Skeletal muscle tissue (tissue), 4 donors: Measurements from ENCODE around the gene TCHH. TPM values are rescaled to one million over a fixed set of nuclear protein-coding genes. Genes with fewer than 3 reads are reported as not detected.
"Not testable (repeated sequence)": the region's sequence is repeated elsewhere in the genome, so short reads cannot be mapped to it uniquely, and the experiment has no call there.

Source experiments
- H3K27ac ChIP-seq: one replicate; pipeline ENCODE4 v1.7.0; 2013; ENCODE audit warnings: mild to moderate bottlenecking, low read depth, low read length, inconsistent platforms
- H3K27me3 ChIP-seq, 3 donors: one replicate each; pipeline ENCODE4 v1.7.0; 2013; ENCODE audit warnings: low read length in 3 of 3; ENCODE audit not compliant: control insufficient read depth in 3 of 3, insufficient read depth in 3 of 3
- H3K36me3 ChIP-seq, 3 donors: one replicate each; pipeline ENCODE4 v1.7.0; 2013; ENCODE audit warnings: low read length in 3 of 3; ENCODE audit not compliant: control insufficient read depth in 3 of 3, insufficient read depth in 3 of 3
- H3K4me1 ChIP-seq, 3 donors: one replicate each; pipeline ENCODE4 v1.7.0; 2013; ENCODE audit warnings: low read length in 3 of 3, mild to moderate bottlenecking in 3 of 3; ENCODE audit not compliant: control insufficient read depth in 3 of 3, insufficient read depth in 3 of 3
- H3K4me3 ChIP-seq, 3 donors: one replicate each; pipeline ENCODE4 v1.7.0; 2013; ENCODE audit warnings: low read length in 3 of 3
- H3K9ac ChIP-seq, 3 donors: one replicate each; pipeline ENCODE4 v1.7.0; 2013; ENCODE audit warnings: low read length in 3 of 3, mild to moderate bottlenecking in 3 of 3, moderate library complexity in 2 of 3, low read depth in 1 of 3
- H3K9me3 ChIP-seq, 3 donors: one replicate each; pipeline ENCODE4 v1.7.0; 2013; ENCODE audit warnings: low read length in 3 of 3; ENCODE audit not compliant: control insufficient read depth in 3 of 3
- total RNA-seq: library from RNA; depleted of rRNA; stranded (reverse); fragments of >200 nt; gene quantifications from one replicate; pipeline ENCODE4 v1.2.3, GENCODE V29; 2014
- donor health status: Osteomylitis.

TCHH gene
- total RNA-seq, 1 donor from 2014 or later = not detected

DNA sequence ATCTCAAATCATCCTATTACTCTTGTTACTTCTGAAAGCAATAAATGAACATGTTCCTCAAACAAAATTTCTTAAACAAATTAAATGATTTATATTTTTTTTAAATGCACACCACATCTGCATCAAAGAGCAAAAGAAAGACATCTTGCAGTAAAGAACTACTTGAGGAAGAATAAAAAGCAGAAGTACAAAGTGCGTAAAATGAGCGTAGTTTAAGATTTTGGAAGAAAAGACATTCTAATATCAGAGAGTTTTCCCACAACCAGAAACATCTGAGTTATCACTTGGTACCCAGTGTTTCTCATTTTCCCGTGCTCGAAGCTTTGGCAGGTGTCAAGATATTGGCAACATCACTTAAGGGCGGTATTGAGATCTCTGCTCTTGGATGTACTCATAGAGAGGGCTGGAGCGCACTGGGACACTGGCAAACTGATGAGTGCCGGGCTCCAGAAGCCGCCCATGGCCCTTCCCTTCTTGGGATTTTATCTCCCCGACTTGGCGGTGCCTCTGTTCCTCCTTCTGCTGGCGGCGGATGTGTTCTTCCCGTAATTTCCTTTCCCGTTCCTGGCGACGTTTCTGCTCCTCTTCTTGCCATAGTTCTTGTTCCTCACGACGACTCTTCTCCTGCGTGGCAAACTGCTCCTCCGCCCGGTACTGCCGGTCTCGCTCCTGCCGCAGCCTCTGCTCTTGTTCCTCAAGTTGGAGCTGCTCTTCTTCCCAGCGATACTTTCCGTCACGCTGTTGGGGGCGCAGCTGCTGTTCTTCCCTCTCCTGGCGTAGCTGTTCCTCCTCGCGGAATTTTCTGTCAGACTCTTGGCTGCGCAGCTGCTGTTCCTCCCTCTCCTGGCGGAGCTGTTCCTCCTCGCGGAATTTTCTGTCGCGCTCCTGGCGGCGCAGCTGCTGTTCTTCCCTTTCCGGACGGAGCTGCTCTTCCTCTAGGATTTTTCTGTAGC lies 7.9 kb downstream of the TCHH start:
- H3K9me3 ChIP-seq = peaks cover 0 to 4% (median 3%) of the 10 kb centered on the region in 3 donors
- H3K27me3 ChIP-seq = peaks cover 58 to 73% (median 63%) of the 10 kb centered on the region in 3 donors
- peaks cover 22 to 28% (median 27%) of the 10 kb centered on the region in 3 donors for H3K4me1 ChIP-seq
- H3K36me3 ChIP-seq = no peaks in the 10 kb centered on the region
- H3K4me3 ChIP-seq = peak overlapping the region in 1 of 3 donors; percentile 43
- no peak overlapping the region for H3K27ac ChIP-seq
- H3K9ac ChIP-seq = no peak overlapping the region

DNA sequence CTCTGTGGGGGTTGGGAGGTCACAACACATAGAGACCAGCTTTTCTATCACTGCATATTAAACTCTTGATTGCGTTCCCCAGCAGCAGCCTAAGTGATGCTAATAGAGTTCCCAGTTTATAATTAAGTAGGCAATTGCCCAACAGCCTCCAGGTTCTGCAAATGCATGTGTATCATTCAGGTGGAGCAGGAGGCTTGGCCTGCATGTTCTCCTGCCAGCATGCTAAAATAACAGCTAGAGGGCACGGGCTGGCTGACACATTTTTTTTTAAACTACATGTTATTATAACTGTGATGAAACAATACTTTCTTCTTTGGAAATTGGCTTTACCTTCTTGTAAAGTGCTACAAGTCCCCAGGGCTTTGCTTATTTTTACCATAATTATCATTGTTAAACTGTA lies 10.4 kb downstream of the TCHH start:
- Histone ChIP-seq H3K4me3 (no peak overlapping the region), H3K9me3 (peaks cover 0 to 4% (median 3%) of the 10 kb centered on the region in 3 donors), H3K27ac (no peak overlapping the region), H3K36me3 (no peaks in the 10 kb centered on the region), H3K27me3 (peaks cover 42 to 63% (median 45%) of the 10 kb centered on the region in 3 donors), H3K9ac (no peak overlapping the region), H3K4me1 (peaks cover 4 to 7% (median 5%) of the 10 kb centered on the region in 3 donors)

DNA sequence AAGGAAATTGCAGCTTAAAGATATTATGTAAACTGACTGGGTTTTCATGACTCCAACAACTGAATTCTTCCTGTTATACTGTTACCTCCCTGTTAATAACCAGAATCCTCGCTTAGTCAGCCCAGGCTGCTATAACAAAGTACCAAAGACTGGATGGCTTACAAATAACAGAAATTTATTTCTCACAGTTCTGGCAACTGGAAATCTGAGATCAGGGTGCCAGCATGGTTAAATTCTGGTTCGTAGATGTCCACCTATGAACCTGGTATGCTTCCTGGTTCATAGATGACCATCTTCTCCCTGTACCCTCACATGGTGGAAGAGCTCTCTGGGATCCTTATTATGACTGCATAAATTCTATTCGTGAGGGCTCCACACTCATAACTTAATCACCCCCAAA lies 18.3 kb downstream of the TCHH start:
- H3K9me3 ChIP-seq = peaks cover 0 to 9% (median 2%) of the 10 kb centered on the region in 3 donors
- H3K27me3 ChIP-seq = peaks cover 0 to 10% (median 6%) of the 10 kb centered on the region in 3 donors
- H3K4me3 ChIP-seq = no peak overlapping the region
- no peak overlapping the region for H3K27ac ChIP-seq
- no peaks in the 10 kb centered on the region for H3K4me1 ChIP-seq
- no peaks in the 10 kb centered on the region for H3K36me3 ChIP-seq
- no peak overlapping the region for H3K9ac ChIP-seq

DNA sequence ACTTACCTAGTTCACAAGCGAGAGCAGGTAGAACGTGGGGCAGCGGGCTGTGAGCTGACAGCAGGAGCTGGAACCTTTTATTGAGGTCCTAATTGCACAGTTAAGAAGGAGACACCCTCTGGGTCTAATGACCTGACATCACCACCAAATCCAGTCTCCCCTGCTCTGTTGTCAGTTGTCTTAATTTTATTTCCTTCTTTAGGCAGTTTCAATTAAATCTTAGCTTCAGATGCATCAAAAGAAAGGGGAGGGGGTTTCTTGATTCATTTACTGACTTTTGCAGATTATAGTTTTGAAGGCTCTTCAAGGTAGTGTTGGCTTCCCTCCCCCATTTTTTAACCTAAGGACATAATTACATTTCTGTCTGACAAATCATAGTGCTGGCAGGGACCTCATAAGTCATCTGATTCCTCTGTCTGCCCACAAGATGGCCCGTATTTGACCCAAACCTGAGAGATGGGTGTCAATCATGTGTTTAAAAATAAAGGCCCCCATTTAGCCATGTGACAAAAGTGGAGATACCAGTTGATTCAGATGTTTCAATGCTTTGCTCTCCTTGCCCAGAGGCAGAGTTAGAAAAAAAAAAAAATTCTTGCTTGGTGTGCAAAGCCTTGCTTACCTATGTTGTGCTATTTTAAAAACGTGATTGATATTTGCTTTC lies 26.1 kb downstream of the TCHH start, which contains the start of gene TCHHL1:
TCHHL1 (minus strand) TSS at position 51 of the 661 bp plus-strand sequence. CDS start 921 bp downstream, outside the sequence.
- Histone ChIP-seq H3K27me3 (peaks cover 5 to 19% (median 7%) of the 10 kb centered on the region in 3 donors), H3K36me3 (no peaks in the 10 kb centered on the region), H3K9me3 (peaks cover 0 to 3% (median 0%) of the 10 kb centered on the region in 3 donors), H3K4me1 (no peaks in the 10 kb centered on the region), H3K27ac (no peak within 1 kb of the TSS), H3K9ac (no peak within 1 kb of the TSS), H3K4me3 (no peak within 1 kb of the TSS)

DNA sequence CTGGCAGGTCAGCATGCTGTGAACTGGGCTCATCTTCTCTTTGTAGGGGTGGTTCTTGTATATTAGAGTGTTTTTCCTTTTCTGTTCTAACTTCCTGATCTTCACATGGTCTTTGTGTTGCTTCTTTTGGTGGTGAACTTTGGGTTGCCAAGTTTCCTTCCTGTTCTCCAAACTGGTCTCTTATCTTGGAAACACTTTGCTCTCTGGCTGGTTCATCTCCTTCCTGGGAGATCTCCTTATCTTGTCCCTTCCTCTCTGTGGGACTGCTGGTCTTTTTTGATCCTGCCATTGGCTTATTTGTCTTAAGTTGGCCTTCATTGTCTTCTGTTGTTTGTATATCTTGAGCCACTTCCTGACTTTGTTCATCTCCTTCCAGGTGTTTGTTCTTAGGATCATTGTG lies 28.5 kb downstream of the TCHH start:
- H3K4me3 ChIP-seq = no peak overlapping the region
- no peaks in the 10 kb centered on the region for H3K9me3 ChIP-seq
- no peaks in the 10 kb centered on the region for H3K4me1 ChIP-seq
- H3K36me3 ChIP-seq = no peaks in the 10 kb centered on the region
- H3K9ac ChIP-seq = no peak overlapping the region
- H3K27me3 ChIP-seq = peaks cover 5 to 19% (median 7%) of the 10 kb centered on the region in 3 donors
- H3K27ac ChIP-seq = no peak overlapping the region

DNA sequence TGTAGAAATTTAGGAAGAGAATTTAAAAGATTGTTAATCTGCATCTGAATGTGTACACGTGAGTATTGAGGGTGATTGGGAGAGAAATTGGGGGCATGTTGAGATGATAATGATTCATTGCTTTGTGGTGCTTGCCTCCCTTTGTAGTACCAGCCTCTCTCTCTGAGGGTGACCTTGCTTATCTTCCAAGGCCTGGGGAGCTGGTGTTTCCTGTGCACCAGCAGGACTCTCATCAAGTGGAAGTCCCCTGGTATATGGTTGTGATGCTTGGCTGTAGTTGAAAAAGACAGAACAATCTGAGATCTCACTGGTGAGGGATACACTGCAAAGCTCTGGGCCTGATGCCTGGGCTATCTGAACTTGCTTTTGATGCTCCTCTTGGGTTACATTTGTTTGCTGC lies 30.4 kb downstream of the TCHH start:
- H3K27me3 ChIP-seq = peaks cover 5 to 17% (median 7%) of the 10 kb centered on the region in 3 donors
- no peak overlapping the region for H3K27ac ChIP-seq

DNA sequence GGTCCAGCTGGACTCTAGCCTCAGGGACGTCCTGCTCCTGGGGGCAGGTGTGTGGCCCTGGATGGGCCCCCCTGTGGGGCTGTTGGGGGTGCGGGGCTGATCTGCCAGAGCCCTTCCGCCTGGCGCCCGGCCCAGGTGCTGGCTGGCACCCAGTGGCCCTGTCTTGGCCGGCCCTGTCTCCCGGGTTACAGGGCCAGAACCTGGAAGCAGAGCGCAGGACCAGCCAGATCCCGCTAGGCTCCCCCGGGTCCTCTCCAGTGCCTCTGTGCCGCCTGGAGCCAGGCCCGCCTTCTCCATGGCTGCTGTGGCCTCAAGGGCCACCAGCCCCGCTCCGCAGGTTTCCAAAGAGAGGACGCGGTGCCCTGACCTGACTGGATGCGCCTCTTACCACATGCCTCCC lies 34.2 kb downstream of the TCHH start:
- H3K4me1 ChIP-seq, H3K27me3 ChIP-seq, H3K36me3 ChIP-seq, H3K9me3 ChIP-seq, H3K9ac ChIP-seq, H3K4me3 ChIP-seq, H3K27ac ChIP-seq: not testable (repeated sequence)

More for the DNA sequence above, 30.4 kb downstream of the TCHH start:
- Histone ChIP-seq H3K36me3 (no peaks in the 10 kb centered on the region), H3K9ac (no peak overlapping the region), H3K4me3 (no peak overlapping the region), H3K9me3 (no peaks in the 10 kb centered on the region), H3K4me1 (no peaks in the 10 kb centered on the region)

DNA sequence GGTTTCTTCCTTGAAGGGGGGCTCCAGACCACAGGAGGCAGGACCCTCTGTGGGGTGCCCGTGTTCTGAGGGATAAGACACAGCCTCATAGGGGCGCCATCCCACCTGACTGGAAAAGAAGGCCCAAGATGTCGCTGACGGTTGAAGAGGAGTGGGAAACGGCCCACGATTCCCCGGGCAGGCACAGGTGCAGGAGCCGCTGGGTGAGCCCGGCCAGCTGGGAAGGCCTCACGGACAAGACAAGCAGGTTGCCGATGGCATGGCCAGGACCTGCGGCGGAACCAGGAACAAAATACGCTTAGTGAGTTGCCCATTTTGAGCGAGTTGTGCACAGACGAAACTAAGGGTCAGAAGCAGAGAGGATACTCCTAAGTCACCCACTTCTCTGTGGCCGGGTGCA lies 34.8 kb downstream of the TCHH start:
- not testable (repeated sequence) for H3K27ac ChIP-seq, H3K9me3 ChIP-seq, H3K4me3 ChIP-seq, H3K4me1 ChIP-seq, H3K36me3 ChIP-seq, H3K9ac ChIP-seq, H3K27me3 ChIP-seq

DNA sequence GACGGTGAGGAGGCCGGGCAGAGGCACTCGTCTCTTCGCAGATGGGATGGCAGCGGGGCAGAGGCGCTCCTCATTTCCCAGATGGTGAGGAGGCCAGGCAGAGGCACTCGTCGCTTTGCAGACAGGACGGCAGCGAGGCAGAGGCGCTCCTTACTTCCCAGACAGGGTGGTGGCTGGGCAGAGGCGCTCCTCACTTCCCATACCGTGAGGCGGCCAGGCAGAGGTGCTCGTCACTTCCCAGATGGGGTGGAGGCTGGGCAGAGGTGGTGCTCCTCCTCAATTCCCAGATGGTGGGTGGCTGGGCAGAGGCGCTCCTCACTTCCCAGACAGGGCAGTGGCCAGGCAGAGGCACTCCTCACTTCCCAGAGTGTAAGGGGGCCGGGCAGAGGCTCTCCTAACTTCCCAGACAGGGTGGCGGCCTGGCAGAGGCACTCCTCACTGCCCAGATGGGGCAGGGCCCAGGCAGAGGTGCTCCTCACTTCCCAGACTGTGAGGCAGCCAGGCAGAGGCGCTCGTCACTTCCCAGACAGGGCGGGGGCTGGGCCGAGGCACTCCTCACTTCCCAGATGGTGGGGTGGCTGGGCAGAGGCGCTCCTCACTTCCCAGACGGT lies 36.3 kb downstream of the TCHH start:
- H3K27me3 ChIP-seq = no peaks in the 10 kb centered on the region
- H3K4me1 ChIP-seq = no peaks in the 10 kb centered on the region
- H3K9ac ChIP-seq = no peak overlapping the region
- no peak overlapping the region for H3K27ac ChIP-seq
- H3K36me3 ChIP-seq = no peaks in the 10 kb centered on the region
- H3K9me3 ChIP-seq = no peaks in the 10 kb centered on the region
- H3K4me3 ChIP-seq = no peak overlapping the region
